IMR-90 (cell line): ENCODE measurements around the gene ARID4B. TPM values are rescaled to one million over a fixed set of nuclear protein-coding genes. Genes with fewer than 3 reads are reported as not detected.

ENCODE experiments used
- ATAC-seq: fragments of 200-7000 bp; cut with Tn5 transposase; 2 replicates; pipeline ENCODE4 v1.9.1; 2020; ENCODE audit warnings: low read depth, mild to moderate bottlenecking, moderate library complexity
- BruUV-seq: library from RNA; stranded (reverse); fragments of 400-500 nt; replicated peaks from 2 replicates; lab custom pipeline; 2021; lab: Mats Ljungman, UMichigan
- CTCF ChIA-PET: fragments of 300-600 bp; formaldehyde crosslinking; extraction: SDS; loops from one replicate; lab custom pipeline; 2021; ENCODE audit warnings: antibody characterized with exemption; lab: Yijun Ruan, JAX
- POLR2A ChIA-PET: fragments of 300-600 bp; sonication (Branson Sonifier 250); formaldehyde crosslinking; loops from one replicate; lab custom pipeline; 2022; ENCODE audit warnings: antibody characterized with exemption; ENCODE audit not compliant: unreplicated experiment; lab: Charles Lee
- DNase-seq: peaks from one replicate; pipeline ENCODE4 v3.0.0; 2013
- H2AFZ ChIP-seq: replicated peaks from 2 replicates; pipeline ENCODE3; 2013; ENCODE audit warnings: low read length, mild to moderate bottlenecking; ENCODE audit not compliant: poor library complexity
- H2AK5ac ChIP-seq: 2 replicates; pipeline ENCODE4 v1.6.1; 2013; ENCODE audit warnings: low read depth, low read length, inconsistent platforms
- H2AK9ac ChIP-seq: replicated peaks from 2 replicates; pipeline ENCODE3; 2013; ENCODE audit warnings: mild to moderate bottlenecking, low read depth, low read length, moderate library complexity; ENCODE audit not compliant: poor library complexity
- H2BK120ac ChIP-seq: 2 replicates; pipeline ENCODE4 v1.6.1; 2013; ENCODE audit warnings: low read depth, low read length, inconsistent platforms
- H2BK15ac ChIP-seq: 3 replicates; pipeline ENCODE4 v1.6.1; 2013; ENCODE audit warnings: low read depth, low read length, inconsistent platforms
- H2BK20ac ChIP-seq: 2 replicates; pipeline ENCODE4 v1.6.1; 2013; ENCODE audit warnings: low read depth, mild to moderate bottlenecking, inconsistent platforms, low read length, moderate library complexity
- H2BK5ac ChIP-seq: 2 replicates; pipeline ENCODE4 v1.6.1; 2013; ENCODE audit warnings: mild to moderate bottlenecking, low read depth, low read length, inconsistent platforms; ENCODE audit not compliant: poor library complexity, severe bottlenecking
- H3K14ac ChIP-seq: replicated peaks from 2 replicates; pipeline ENCODE4 v1.6.1; 2013; ENCODE audit warnings: low read depth, low read length, inconsistent platforms
- H3K18ac ChIP-seq: 2 replicates; pipeline ENCODE4 v1.6.1; 2013; ENCODE audit warnings: low read depth, low read length, control low read depth
- H3K23ac ChIP-seq: 2 replicates; pipeline ENCODE4 v1.6.1; 2013; ENCODE audit warnings: low read depth, low read length, inconsistent platforms
- H3K27ac ChIP-seq: 2 replicates; pipeline ENCODE4 v1.5.1; 2013; ENCODE audit warnings: mild to moderate bottlenecking, control low read depth, low read length; ENCODE audit not compliant: insufficient read depth
- H3K27me3 ChIP-seq: 2 replicates; pipeline ENCODE4 v1.6.1; 2013; ENCODE audit warnings: low read length; ENCODE audit not compliant: control insufficient read depth, insufficient read depth
- H3K36me3 ChIP-seq: 2 replicates; pipeline ENCODE4 v1.6.1; 2013; ENCODE audit warnings: low read length, mixed read lengths; ENCODE audit not compliant: control insufficient read depth, insufficient read depth
- H3K4ac ChIP-seq: 2 replicates; pipeline ENCODE4 v1.6.1; 2013; ENCODE audit warnings: low read depth, low read length, inconsistent platforms
- H3K4me1 ChIP-seq: 2 replicates; pipeline ENCODE4 v1.6.1; 2013; ENCODE audit warnings: low read length, mixed read lengths; ENCODE audit not compliant: control insufficient read depth, insufficient read depth
- H3K4me2 ChIP-seq: 2 replicates; pipeline ENCODE4 v1.6.1; 2013; ENCODE audit warnings: low read depth, mild to moderate bottlenecking, control low read depth, low read length, moderate library complexity
- H3K4me3 ChIP-seq: 2 replicates; pipeline ENCODE4 v1.5.1; 2013; ENCODE audit warnings: low read depth, mild to moderate bottlenecking, control low read depth, low read length, moderate library complexity; ENCODE audit not compliant: insufficient read depth
- H3K56ac ChIP-seq: 2 replicates; pipeline ENCODE4 v1.6.1; 2013; ENCODE audit warnings: low read length, inconsistent platforms; ENCODE audit not compliant: insufficient read depth; ENCODE audit errors: extremely low read depth
- H3K79me1 ChIP-seq, 2 experiments: 2 replicates each; pipeline ENCODE4 v1.6.1; 2013; ENCODE audit warnings: low read length in 2 of 2, inconsistent platforms in 1 of 2, low read depth in 1 of 2
- H3K9ac ChIP-seq: 2 replicates; pipeline ENCODE4 v1.6.1; 2013; ENCODE audit warnings: low read depth, low read length, control low read depth
- H3K9me1 ChIP-seq: 2 replicates; pipeline ENCODE4 v1.6.1; 2013; ENCODE audit warnings: low read length, inconsistent platforms; ENCODE audit not compliant: insufficient read depth
- H3K9me3 ChIP-seq: 2 replicates; pipeline ENCODE4 v1.6.1; 2013; ENCODE audit warnings: low read length; ENCODE audit not compliant: control insufficient read depth, insufficient read depth
- H4K20me1 ChIP-seq: 2 replicates; pipeline ENCODE4 v1.6.1; 2013; ENCODE audit warnings: low read length, inconsistent platforms; ENCODE audit not compliant: insufficient read depth
- H4K5ac ChIP-seq: 2 replicates; pipeline ENCODE4 v1.6.1; 2013; ENCODE audit warnings: mild to moderate bottlenecking, low read depth, low read length, control low read depth
- H4K8ac ChIP-seq, 2 experiments: 2 replicates each; pipeline ENCODE4 v1.6.1; 2013; ENCODE audit warnings: low read depth in 2 of 2, low read length in 2 of 2, control low read depth in 1 of 2, inconsistent platforms in 1 of 2
- H4K91ac ChIP-seq: 2 replicates; pipeline ENCODE4 v1.6.1; 2013; ENCODE audit warnings: low read depth, low read length, inconsistent platforms; ENCODE audit not compliant: insufficient read depth
- BHLHE40 ChIP-seq: fragments of 150-350 bp; IDR thresholded peaks from 2 replicates; pipeline ENCODE4 v1.6.1; 2016; ENCODE audit warnings: mild to moderate bottlenecking, low read depth, low read length
- CEBPB ChIP-seq: IDR thresholded peaks from 2 replicates; pipeline ENCODE4 v1.6.1; 2012; ENCODE audit warnings: low read depth, low read length, improper control_type of control experiment
- CHD1 ChIP-seq: IDR thresholded peaks from 2 replicates; pipeline ENCODE4 v1.6.1; 2012; ENCODE audit warnings: low read depth, low read length, improper control_type of control experiment
- CTCF ChIP-seq: conservative IDR thresholded peaks from 2 replicates; pipeline ENCODE4 v1.5.1; 2012; ENCODE audit warnings: mild to moderate bottlenecking, low read depth, low read length, improper control_type of control experiment
- ELK1 ChIP-seq: fragments of 150-350 bp; IDR thresholded peaks from 2 replicates; pipeline ENCODE4 v1.6.1; 2016; ENCODE audit warnings: low read depth, mild to moderate bottlenecking, low read length, moderate library complexity, borderline replicate concordance
- FOS ChIP-seq: fragments of 150-350 bp; IDR thresholded peaks from 2 replicates; pipeline ENCODE4 v1.6.1; 2016; ENCODE audit warnings: low read depth, low read length
- MAFK ChIP-seq: IDR thresholded peaks from 2 replicates; pipeline ENCODE4 v1.6.1; 2012; ENCODE audit warnings: low read depth, low read length, improper control_type of control experiment
- MAZ ChIP-seq: IDR thresholded peaks from 2 replicates; pipeline ENCODE4 v1.6.1; 2012; ENCODE audit warnings: low read depth, mild to moderate bottlenecking, low read length, improper control_type of control experiment, moderate library complexity, borderline replicate concordance
- MXI1 ChIP-seq: IDR thresholded peaks from 2 replicates; pipeline ENCODE4 v1.6.1; 2012; ENCODE audit warnings: low read depth, mild to moderate bottlenecking, low read length, moderate library complexity, borderline replicate concordance
- NFE2L2 ChIP-seq: fragments of 150-350 bp; IDR thresholded peaks from 2 replicates; pipeline ENCODE4 v1.6.1; 2016; ENCODE audit warnings: low read depth, mild to moderate bottlenecking, low read length
- POLR2A ChIP-seq: IDR thresholded peaks from 2 replicates; pipeline ENCODE4 v1.6.1; 2012; ENCODE audit warnings: mild to moderate bottlenecking, low read depth, low read length
- RAD21 ChIP-seq: IDR thresholded peaks from 2 replicates; pipeline ENCODE4 v1.6.1; 2012; ENCODE audit warnings: low read length, improper control_type of control experiment
- RCOR1 ChIP-seq: IDR thresholded peaks from 2 replicates; pipeline ENCODE4 v1.6.1; 2012; ENCODE audit warnings: mild to moderate bottlenecking, low read length, improper control_type of control experiment; ENCODE audit not compliant: insufficient replicate concordance
- RFX5 ChIP-seq: IDR thresholded peaks from 2 replicates; pipeline ENCODE4 v1.8.0; 2012; ENCODE audit warnings: low read depth, mild to moderate bottlenecking, low read length, moderate library complexity
- SMC3 ChIP-seq: fragments of 150-350 bp; IDR thresholded peaks from 2 replicates; pipeline ENCODE4 v1.6.1; 2016; ENCODE audit warnings: low read depth, mild to moderate bottlenecking, antibody characterized with exemption, low read length, moderate library complexity
- USF2 ChIP-seq: fragments of 150-350 bp; IDR thresholded peaks from 2 replicates; pipeline ENCODE4 v1.6.1; 2017; ENCODE audit warnings: mild to moderate bottlenecking, antibody characterized with exemption, low read length, low read depth
- WGBS, 2 experiments: methylation state at CpG; one replicate each; pipeline versions ENCODE4 v1.1.5 to v1.1.7; 2013; ENCODE audit warnings: missing lambda C conversion rate in 2 of 2; ENCODE audit not compliant: insufficient read length in 1 of 2; ENCODE audit errors: extremely low coverage in 2 of 2; 5-methylcytosine and 5-hydroxymethylcytosine counted together
- dilution Hi-C: fragments of 300-500 bp; cut with HindIII; formaldehyde crosslinking; loops from one replicate; pipeline ENCODE4 v1.14.3; 2018; ENCODE audit warnings: low sequenced_read_pairs; ENCODE audit not compliant: unreplicated experiment
- in situ Hi-C: fragments of 300-500 bp; cut with MboI; formaldehyde crosslinking; loops from 3 replicates; pipeline ENCODE4 v1.14.3; 2019; ENCODE audit warnings: low sequenced_read_pairs, inconsistent platforms, mixed read lengths
- intact Hi-C: fragments of 100-400 bp; cut with micrococcal nuclease; formaldehyde crosslinking; loops from 2 replicates; pipeline ENCODE4 v1.10.0; 2022
- polyA plus RNA-seq, 3 experiments: library from polyadenylated mRNA; depleted of rRNA; stranded (reverse); fragments of >200 nt; gene quantifications; 2 replicates each; pipeline ENCODE4 v1.2.3, GENCODE V29; 2012; ENCODE audit warnings: low replicate concordance in 1 of 3
- total RNA-seq: library from RNA; depleted of rRNA; stranded (reverse); fragments of >200 nt; gene quantifications from 2 replicates; pipeline ENCODE4 v1.2.3, GENCODE V29; 2012

ARID4B gene
- total and polyA plus RNA-seq, 2 of the 4 experiments (the other 2 are of a cell fraction): 8.5 to 16.0 TPM

- H3K27ac ChIP-seq: no peak overlapping the region
- H2BK15ac ChIP-seq: no peak overlapping the region
- no peak overlapping the region for H3K23ac ChIP-seq
- peaks cover 4% of the 10 kb centered on the region; the same call in 1 of the 2 replicates for H3K4me1 ChIP-seq
- TF ChIP-seq CHD1: no peak
- TF ChIP-seq MAFK: no peak
- no peak for TF ChIP-seq RAD21
- no peak for TF ChIP-seq CEBPB
- TF ChIP-seq SMC3: no peak
- TF ChIP-seq RCOR1: no peak
- no peak for TF ChIP-seq MAZ
- no peak for TF ChIP-seq ELK1
- no peak for TF ChIP-seq MXI1
- TF ChIP-seq USF2: no peak
- TF ChIP-seq BHLHE40: no peak
- TF ChIP-seq RFX5: no peak
- TF ChIP-seq CTCF: no peak
- no peak for TF ChIP-seq POLR2A
- no peak for TF ChIP-seq NFE2L2
- TF ChIP-seq FOS: no peak
- H3K4ac ChIP-seq: no peak overlapping the region
- no peak overlapping the region for H2AFZ ChIP-seq
- H4K5ac ChIP-seq: no peak overlapping the region
- no peak overlapping the region for H3K4me2 ChIP-seq
- H2BK5ac ChIP-seq: no peak overlapping the region
- peaks cover 5 to 59% of the 10 kb centered on the region in 2 experiments for H3K79me1 ChIP-seq
- no peak overlapping the region for H4K91ac ChIP-seq
- H3K36me3 ChIP-seq: no peaks in the 10 kb centered on the region
- POLR2A ChIA-PET: no interaction called here
- no peak overlapping the region for H3K9ac ChIP-seq
- dilution Hi-C loops: no loop called here
- no CpG with 5 or more reads among the region's 3 CpGs for whole genome bisulfite sequencing, 2 experiments
- H4K8ac ChIP-seq: no peak overlapping the region
- H4K20me1 ChIP-seq: peaks cover 78% of the 10 kb centered on the region
- H3K9me1 ChIP-seq: peaks cover 5% of the 10 kb centered on the region
- BruUV-seq: no TSS peak
- no peak overlapping the region for H3K56ac ChIP-seq
- ATAC-seq: no peak
- H3K4me3 ChIP-seq: no peak overlapping the region
- intact Hi-C loops: no loop called here
- no peaks in the 10 kb centered on the region for H3K27me3 ChIP-seq
- no peak overlapping the region for H3K18ac ChIP-seq
- H2BK120ac ChIP-seq: no peak overlapping the region
- no peak overlapping the region for H2AK9ac ChIP-seq
- H3K14ac ChIP-seq: no peak overlapping the region
- no peaks in the 10 kb centered on the region for H3K9me3 ChIP-seq
- no peak overlapping the region for H2AK5ac ChIP-seq
- H2BK20ac ChIP-seq: no peak overlapping the region
- in situ Hi-C loops: no loop called here
- DNase-seq: peak; percentile 36
- CTCF ChIA-PET: no interaction called here
Observed at GRCh38 chr1:235297579-235297978, 30.4 kb downstream of the ARID4B start.
